DOHH2 (cell line): ENCODE results near the gene ZNF141.

Experiments used
- H3F3A ChIP-seq: fragments of 200-600 bp; sonication (generic), shearing (Covaris generic); 2 replicates; pipeline ENCODE4 v1.6.0; 2016; ENCODE audit warnings: antibody characterized with exemption, mild to moderate bottlenecking; ENCODE audit not compliant: control insufficient read depth, insufficient read depth
- H3K27ac ChIP-seq: fragments of 200-600 bp; sonication (generic); 2 replicates; pipeline ENCODE4 v1.5.1; 2014; ENCODE audit warnings: low read depth, mild to moderate bottlenecking, low read length, moderate library complexity
- H3K27me3 ChIP-seq: fragments of 200-600 bp; sonication (generic); 2 replicates; pipeline ENCODE4 v1.6.1; 2014; ENCODE audit warnings: mild to moderate bottlenecking, low read length, mixed read lengths; ENCODE audit not compliant: control insufficient read depth
- H3K36me3 ChIP-seq: fragments of 200-600 bp; sonication (generic); 2 replicates; pipeline ENCODE4 v1.6.1; 2014; ENCODE audit warnings: mild to moderate bottlenecking, low read length, moderate library complexity, mixed read lengths; ENCODE audit not compliant: control insufficient read depth
- H3K4me1 ChIP-seq: fragments of 200-600 bp; sonication (generic); 2 replicates; pipeline ENCODE4 v1.6.1; 2014; ENCODE audit warnings: mild to moderate bottlenecking, low read length, mixed read lengths; ENCODE audit not compliant: control insufficient read depth
- H3K4me2 ChIP-seq: fragments of 200-600 bp; sonication (generic); 2 replicates; pipeline ENCODE4 v1.6.0; 2014; ENCODE audit warnings: mild to moderate bottlenecking, low read length, moderate library complexity
- H3K4me3 ChIP-seq: fragments of 200-600 bp; sonication (generic); 2 replicates; pipeline ENCODE4 v1.5.1; 2014; ENCODE audit warnings: mild to moderate bottlenecking, low read length, mixed read lengths
- H3K79me2 ChIP-seq: fragments of 200-600 bp; sonication (generic); 2 replicates; pipeline ENCODE4 v1.6.1; 2014; ENCODE audit warnings: mild to moderate bottlenecking, low read length, mixed read lengths; ENCODE audit not compliant: control insufficient read depth
- H3K9me2 ChIP-seq: fragments of 200-600 bp; sonication (generic); replicated peaks from 2 replicates; pipeline ENCODE4 v1.6.1; 2014; ENCODE audit warnings: mild to moderate bottlenecking, low read length, mixed read lengths; ENCODE audit not compliant: control insufficient read depth
- H3K9me3 ChIP-seq: fragments of 200-600 bp; sonication (generic); 2 replicates; pipeline ENCODE4 v1.6.1; 2014; ENCODE audit warnings: antibody characterized with exemption, low read length, mixed read lengths; ENCODE audit not compliant: control insufficient read depth, insufficient read depth
- H4K20me1 ChIP-seq: fragments of 200-600 bp; sonication (generic); 2 replicates; pipeline ENCODE4 v1.6.0; 2014; ENCODE audit warnings: low read depth, mild to moderate bottlenecking, antibody characterized with exemption, low read length, moderate library complexity; ENCODE audit not compliant: control insufficient read depth, insufficient read depth
- CTCF ChIP-seq: fragments of 200-600 bp; sonication (generic); IDR thresholded peaks from one replicate; pipeline ENCODE4 v1.5.1; 2014; ENCODE audit warnings: antibody characterized with exemption, mild to moderate bottlenecking, low read depth, low read length; ENCODE audit not compliant: poor library complexity, severe bottlenecking
- EZH2phosphoT487 ChIP-seq: fragments of 200-600 bp; sonication (generic); IDR thresholded peaks from 2 replicates; pipeline ENCODE4 v1.6.1; 2017; ENCODE audit warnings: borderline replicate concordance, mild to moderate bottlenecking, antibody characterized with exemption, low read length, moderate library complexity, mixed read lengths

The ZNF141 gene

DNA sequence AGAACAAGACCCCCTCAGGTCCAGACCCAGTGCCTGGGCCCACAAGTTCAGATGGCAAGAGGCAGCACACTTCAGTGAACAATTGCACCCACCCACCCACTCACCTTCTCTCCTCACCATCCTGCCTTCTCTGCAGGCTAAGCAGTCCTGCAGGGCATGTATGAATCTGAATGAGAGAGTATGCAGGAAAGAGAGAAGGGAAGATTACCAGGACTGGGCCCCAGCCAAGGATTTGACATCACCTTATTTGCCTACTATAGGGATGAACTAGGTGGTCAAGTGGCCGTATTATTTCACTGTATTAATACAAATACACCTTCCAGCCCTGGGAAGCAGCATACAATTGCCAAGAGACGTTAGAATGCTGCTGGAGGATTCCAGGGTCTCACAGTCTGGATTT lies 2.1 kb upstream of the ZNF141 start:
- Histone ChIP-seq H3K4me2 (no peak overlapping the region), H3K36me3 (peaks cover 24% of the 10 kb centered on the region), H3K4me3 (no peak overlapping the region), H3K9me2 (no peaks in the 10 kb centered on the region), H3F3A (no peaks in the 10 kb centered on the region), H3K27ac (no peak overlapping the region), H3K79me2 (peaks cover 28% of the 10 kb centered on the region), H3K27me3 (no peaks in the 10 kb centered on the region), H4K20me1 (no peaks in the 10 kb centered on the region), H3K9me3 (peaks cover 51% of the 10 kb centered on the region), H3K4me1 (peaks cover 17% of the 10 kb centered on the region)
- TF ChIP-seq EZH2phosphoT487 (no peak), CTCF (no peak)

DNA sequence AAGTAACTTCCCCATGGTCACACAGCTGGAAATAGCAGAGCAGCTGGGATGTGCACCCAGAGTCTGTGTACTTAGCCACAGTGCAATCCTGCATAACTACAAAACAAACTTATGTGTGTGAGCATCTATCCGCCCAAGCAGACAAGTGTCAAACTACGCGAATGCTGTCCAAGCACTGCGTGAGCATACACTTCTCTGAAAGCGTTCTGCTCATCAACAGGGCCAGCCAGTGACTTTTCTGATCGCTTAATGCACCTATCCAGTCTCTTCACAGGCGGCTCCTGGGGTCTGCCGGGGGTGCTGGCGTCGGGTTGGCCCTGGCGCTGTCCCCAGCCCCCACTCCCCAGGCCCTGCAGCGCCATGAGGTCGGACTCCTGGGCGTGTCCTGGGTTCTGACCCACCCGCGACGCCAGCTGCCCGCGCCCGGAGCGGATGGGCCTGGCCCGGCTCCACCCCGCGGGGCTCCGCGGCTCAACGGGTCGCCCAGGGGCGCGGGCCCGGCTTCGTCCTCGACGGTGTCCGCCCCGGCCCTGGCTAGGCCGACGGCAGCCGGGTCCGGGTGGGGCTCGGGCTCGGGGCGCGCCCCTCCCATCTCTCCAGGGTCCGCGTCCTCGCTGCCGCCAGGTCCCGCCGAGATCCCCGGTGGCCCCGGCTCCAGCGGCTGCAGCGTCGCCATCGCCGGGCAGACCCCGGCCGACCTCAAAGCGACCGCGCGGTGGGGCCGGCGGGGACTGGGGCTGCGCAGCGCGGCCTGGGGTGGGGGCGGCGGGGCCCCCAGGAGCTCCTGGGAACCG lies 1.3 kb upstream of the ZNF141 start:
- Histone ChIP-seq H3K79me2 (peaks cover 36% of the 10 kb centered on the region), H3K4me2 (peak overlapping the region; percentile 84), H4K20me1 (no peaks in the 10 kb centered on the region), H3K4me3 (peak overlapping the region; percentile 84), H3K9me3 (peaks cover 58% of the 10 kb centered on the region), H3F3A (no peaks in the 10 kb centered on the region), H3K27ac (no peak overlapping the region), H3K36me3 (peaks cover 30% of the 10 kb centered on the region), H3K27me3 (no peaks in the 10 kb centered on the region), H3K9me2 (no peaks in the 10 kb centered on the region), H3K4me1 (peaks cover 17% of the 10 kb centered on the region)
- no peak for TF ChIP-seq EZH2phosphoT487
- TF ChIP-seq CTCF, result no peak

GRCh38 chr4:336893-337142 lies 796 bp upstream of the ZNF141 start:
- Histone ChIP-seq H3F3A (no peaks in the 10 kb centered on the region), H3K27me3 (no peaks in the 10 kb centered on the region), H3K4me1 (peaks cover 17% of the 10 kb centered on the region), H3K4me3 (peak overlapping the region; percentile 84), H3K27ac (peak overlapping the region; percentile 50), H3K4me2 (peak overlapping the region; percentile 84), H3K79me2 (peaks cover 42% of the 10 kb centered on the region), H4K20me1 (no peaks in the 10 kb centered on the region), H3K9me2 (no peaks in the 10 kb centered on the region), H3K36me3 (peaks cover 34% of the 10 kb centered on the region), H3K9me3 (peaks cover 58% of the 10 kb centered on the region)
- no peak for TF ChIP-seq CTCF
- no peak for TF ChIP-seq EZH2phosphoT487
